GM18907 (cell line): Measurements from ENCODE around the gene TTC33.
A peak's percentile ranks its signal among the peaks of the same experiment; 100 is the strongest.

ENCODE experiments used
- ATAC-seq: cut with Tn5 transposase; IDR thresholded peaks from one replicate; pipeline ENCODE4 v1.9.1; 2021; ENCODE audit warnings: mild to moderate bottlenecking, moderate library complexity; ENCODE audit not compliant: unreplicated experiment

The TTC33 gene

GRCh38 chr5:40489421-40489820 is 266.3 kb downstream of the TTC33 start:
- no peak for ATAC-seq

- ATAC-seq = peak; percentile 60
These were observed 269.1 kb downstream of the TTC33 start for GRCh38 chr5:40486437-40487275.

- ATAC-seq = peak; percentile 53
These were observed 270.5 kb downstream of the TTC33 start for GRCh38 chr5:40485021-40485998.

GRCh38 chr5:40484495-40484894 is 271.3 kb downstream of the TTC33 start:
- ATAC-seq = peak; percentile 39

- ATAC-seq = no peak
These were observed 272.4 kb downstream of the TTC33 start for GRCh38 chr5:40483316-40483715.

- no peak for ATAC-seq
These were observed 274.5 kb downstream of the TTC33 start for GRCh38 chr5:40481241-40481640.

GRCh38 chr5:40480392-40480791 is 275.4 kb downstream of the TTC33 start:
- peak; percentile 48 for ATAC-seq

- ATAC-seq = no peak
These were observed 275.8 kb downstream of the TTC33 start for GRCh38 chr5:40479939-40480338.

- ATAC-seq = no peak
These were observed 277.0 kb downstream of the TTC33 start for GRCh38 chr5:40478766-40479165.

- ATAC-seq = no peak
These were observed 277.8 kb downstream of the TTC33 start for GRCh38 chr5:40477856-40478546.

- ATAC-seq = no peak
These were observed 280.2 kb downstream of the TTC33 start for GRCh38 chr5:40475561-40475960.

GRCh38 chr5:40474250-40474649 is 281.5 kb downstream of the TTC33 start:
- no peak for ATAC-seq

- no peak for ATAC-seq
These were observed 290.3 kb downstream of the TTC33 start for GRCh38 chr5:40465416-40465815.

- no peak for ATAC-seq
These were observed 291.2 kb downstream of the TTC33 start for GRCh38 chr5:40464511-40464910.
